HG02571 (cell line): ENCODE data around the gene ALKAL2.
"Not testable (repeated sequence)": the region's sequence is repeated elsewhere in the genome, so short reads cannot be mapped to it uniquely, and the experiment has no call there.

Experiments used
- ATAC-seq: cut with Tn5 transposase; IDR thresholded peaks from one replicate; pipeline ENCODE4 v1.9.1; 2021; ENCODE audit warnings: mild to moderate bottlenecking, moderate library complexity; ENCODE audit not compliant: unreplicated experiment

ALKAL2 gene, protein sequence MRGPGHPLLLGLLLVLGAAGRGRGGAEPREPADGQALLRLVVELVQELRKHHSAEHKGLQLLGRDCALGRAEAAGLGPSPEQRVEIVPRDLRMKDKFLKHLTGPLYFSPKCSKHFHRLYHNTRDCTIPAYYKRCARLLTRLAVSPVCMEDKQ

DNA sequence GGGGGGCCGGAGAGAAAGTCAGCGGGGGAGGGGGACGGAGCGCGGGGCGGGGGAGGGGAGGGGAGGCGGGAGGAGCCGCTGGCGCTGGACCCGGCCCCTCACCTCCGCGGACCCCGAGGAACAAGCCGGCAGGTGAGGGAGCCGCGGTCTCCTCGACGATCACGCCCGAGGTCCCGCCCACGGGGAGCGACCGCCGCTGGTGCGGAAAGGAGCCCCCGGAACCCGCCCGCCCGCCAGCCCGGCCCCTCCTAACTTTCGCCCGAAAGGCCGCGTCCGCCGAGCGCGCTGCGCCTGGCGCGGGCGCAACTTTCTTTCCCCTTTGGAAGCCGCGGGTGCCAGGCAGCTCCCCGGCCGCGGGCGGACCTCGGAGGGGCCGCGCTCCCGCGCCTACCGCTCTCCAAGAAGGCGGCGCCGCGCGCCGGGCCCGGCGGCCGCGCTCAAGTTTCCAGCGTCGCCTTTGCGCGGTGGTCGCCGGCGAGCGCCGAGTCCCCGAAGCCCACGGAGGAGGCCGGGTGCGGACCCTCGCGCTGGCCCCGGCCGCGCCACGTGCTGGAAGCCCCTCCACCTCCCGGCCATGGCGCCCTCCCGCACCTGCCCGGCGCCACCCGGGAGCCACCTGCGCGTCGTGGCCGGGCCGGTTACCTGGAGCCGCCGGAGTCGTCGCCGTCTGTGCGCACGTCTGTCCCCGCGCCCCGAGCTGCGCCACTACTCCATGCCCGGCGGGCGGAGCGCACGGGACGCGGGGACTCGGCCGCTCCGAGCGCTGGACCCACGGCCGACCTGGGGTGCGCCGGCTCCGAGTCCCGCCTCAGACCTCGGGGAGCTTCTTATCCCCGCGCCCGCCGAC lies at the start of gene ALKAL2:
TSS of gene ALKAL2 (minus strand) at position 181 of the 847 bp plus-strand sequence. CDS start 256 bp downstream, outside the sequence.
- ATAC-seq: no peak

DNA sequence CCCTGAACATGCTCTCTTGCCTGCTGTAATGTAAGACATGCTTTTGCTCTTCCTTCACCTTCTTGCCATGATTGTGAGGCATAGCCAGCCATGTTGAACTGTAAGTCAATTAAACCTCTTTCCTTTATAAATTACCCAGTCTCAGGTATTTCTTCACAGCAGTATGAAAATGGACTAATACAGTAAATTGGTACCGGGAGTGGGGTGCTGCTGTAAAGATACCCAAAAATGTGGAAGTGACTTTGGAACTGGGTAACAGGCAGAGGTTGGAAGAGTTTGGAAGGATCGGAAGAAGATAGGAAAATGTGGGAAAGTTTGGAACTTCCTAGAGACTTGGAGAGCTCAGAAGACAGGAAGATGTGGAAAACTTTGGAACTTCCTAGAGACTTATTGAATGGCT lies 49.1 kb upstream of the ALKAL2 start:
- not testable (repeated sequence) for ATAC-seq

DNA sequence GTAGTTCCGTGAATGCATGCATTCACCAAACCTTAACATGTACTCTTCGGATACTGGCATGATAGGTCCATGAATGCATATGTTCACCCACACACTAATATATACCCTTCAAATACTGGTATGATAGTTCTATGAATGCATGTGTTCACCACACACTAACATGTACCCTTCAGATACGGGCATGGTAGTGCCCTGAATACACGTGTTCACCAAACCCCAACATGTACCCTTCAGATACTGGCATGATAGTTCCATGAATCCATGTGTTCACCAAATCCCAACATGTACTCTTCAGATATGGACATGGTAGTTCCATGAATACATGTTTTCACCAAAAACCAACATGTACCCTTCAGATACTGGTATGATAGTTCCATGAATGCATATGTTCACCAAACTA lies 48.5 kb upstream of the ALKAL2 start:
- ATAC-seq: no peak

DNA sequence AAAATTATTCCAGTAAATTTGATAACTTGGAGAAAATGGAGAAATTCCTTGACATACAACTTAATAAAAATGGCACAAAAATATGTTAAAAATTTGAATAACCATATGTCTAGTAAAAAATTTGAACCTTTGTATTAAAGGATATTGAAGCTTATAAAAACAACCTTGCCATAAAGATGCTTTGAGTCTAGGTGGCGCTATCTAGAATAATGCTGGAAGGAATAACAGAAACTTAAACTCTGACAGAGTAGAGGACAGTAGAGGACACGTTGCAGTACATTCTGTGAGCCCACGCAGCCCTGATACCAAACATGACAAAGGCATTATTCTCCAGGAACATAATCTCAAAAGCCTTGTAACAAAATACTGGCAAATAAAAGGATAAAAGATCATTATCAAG lies 44.7 kb upstream of the ALKAL2 start:
- ATAC-seq: no peak

DNA sequence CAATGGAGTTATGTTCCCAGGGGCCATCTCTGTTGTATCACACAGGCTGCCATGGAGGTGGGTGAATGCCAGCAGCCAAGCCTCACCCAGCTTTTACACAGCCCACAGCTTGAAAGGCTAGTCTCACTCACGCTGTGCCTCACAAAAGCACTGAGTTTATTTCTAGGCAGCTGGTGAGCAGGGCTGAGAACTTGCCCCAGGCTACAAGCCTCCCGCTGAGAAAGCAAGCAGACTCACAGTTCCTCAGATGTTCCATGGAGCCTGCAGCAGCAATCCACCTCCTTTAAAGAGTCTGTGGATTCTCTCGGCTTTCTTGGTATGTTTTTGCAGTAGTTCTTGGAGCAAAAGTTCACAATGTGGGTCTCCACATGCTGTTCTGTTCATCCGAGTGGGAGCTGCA lies 40.9 kb upstream of the ALKAL2 start:
- no peak for ATAC-seq

DNA sequence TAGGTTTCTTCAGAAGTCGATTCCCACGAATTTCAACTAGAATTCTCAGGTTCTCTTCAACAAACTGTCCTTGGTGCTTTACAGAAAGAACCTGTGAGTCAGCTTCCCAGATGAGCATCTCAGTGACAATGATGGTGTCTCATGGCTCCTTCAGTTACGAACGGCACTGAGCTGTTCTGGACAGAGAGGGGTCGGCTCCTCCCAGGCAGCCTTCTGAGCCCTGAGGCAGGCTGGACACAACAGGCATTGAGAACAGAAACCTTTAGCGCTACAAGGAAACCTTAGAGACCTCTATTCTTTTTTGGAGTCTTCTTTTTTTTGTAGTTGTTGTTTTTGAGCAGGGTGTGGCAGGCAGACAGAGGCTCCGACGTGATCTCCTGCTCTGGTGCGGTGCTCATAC lies 35.1 kb upstream of the ALKAL2 start:
- ATAC-seq: no peak

DNA sequence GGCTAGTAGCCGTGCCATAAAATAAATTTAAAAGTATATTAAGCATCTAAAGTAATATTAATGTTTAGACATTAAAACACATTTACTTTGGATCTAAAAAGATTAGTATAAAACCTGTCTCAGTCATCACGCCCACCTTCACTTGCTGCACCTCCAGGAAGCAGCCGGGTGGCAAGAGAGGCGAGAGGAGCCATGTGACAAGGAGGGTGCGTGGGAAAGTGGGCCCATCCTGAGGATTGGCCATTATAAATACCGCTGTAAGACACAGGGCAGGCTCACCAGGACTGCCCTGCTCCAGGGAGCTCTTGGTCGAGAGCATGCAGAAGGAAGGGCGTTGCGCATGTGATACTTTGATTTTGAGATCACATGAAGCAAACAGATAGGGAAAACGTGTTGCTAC lies 34.4 kb upstream of the ALKAL2 start:
- ATAC-seq: no peak

DNA sequence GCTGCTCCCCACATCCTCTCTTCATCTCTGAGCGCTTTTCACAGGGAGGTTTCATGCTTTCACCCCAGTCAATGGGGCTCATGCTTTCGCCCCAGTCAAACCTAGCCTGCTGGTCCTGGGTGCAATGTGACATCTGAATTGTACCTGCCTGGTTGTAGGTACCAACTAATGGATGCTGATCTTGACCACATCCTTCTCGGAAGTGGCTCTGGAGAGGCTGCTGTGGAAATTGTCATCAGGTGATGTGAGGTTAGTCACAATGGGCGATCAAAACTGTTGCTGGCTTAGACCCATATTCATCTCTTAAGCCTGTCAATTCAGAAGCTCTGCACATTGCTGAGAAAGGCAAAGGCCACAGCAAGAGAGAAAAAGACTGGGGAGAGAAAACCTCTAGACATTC lies 32.7 kb upstream of the ALKAL2 start:
- no peak for ATAC-seq

DNA sequence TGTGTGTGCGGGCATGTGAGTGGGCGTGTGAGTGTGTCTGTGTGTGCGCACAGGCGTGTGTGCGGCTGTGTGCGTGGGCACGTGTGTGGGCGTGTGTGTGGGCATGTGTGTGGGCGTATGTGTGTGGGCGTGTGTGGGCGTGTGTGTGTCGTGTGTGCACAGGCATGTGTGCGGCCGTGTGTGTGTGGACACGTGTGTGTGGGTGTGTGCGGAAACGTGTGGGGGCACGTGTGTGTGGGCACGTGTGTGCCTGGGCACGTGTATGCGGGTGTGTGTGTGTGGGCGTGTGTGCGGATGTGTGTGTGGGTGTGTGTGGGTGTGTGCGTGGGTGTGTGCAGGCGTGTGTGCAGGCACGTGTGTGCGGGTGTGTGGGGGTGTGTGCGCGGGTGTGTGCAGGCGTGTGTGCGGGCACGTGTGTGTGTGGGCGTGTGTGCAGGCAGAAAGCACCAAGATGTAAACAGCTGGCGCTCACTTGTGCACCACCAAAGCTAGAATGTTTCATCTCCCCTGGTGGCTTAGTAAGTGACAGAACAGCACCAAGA lies 31.2 kb upstream of the ALKAL2 start:
- ATAC-seq: no peak

DNA sequence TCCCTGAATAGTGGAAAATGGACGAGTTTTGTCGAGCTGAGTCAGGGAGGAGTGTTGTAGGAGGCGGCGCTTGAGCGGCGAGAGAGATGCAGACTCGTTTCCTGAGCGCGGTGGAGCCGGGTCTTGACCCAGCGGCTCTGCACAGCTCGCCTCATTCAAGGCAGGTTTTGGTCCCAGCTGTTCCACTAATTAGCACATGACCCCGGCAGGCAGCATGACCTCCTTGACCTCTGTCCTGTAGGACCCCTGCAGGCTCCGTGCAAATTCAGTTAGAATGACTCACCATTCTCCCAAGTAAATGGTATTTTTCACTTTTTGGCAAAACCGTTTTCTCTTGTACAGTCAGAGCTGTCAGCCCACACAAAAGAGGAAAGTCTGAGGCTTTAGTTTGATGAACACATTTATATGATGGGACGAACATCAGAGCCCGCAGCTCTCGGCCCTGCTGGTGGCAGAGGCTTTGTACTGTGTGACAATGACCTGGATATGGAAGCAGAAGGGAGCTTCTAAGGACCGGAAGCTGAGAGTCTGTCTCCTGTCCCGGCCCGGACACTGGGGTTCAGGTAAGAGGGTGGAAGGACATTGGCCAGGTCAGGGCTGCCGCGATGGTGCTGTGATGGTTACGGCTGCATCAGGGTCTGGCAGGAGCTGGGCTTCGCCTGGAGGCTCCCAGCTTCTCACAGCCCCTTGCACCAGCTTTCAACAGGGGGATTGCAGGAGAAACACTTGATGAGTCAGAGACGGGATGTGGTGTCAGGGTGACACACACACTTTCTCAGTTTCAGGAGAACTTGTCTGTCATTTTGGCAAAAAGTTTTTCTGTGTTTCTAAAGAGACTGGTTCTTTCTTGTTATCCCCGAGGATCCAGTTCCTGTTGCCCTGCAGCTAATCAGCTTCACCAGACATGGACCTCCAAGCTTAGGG lies 29.9 kb upstream of the ALKAL2 start:
- no peak for ATAC-seq

DNA sequence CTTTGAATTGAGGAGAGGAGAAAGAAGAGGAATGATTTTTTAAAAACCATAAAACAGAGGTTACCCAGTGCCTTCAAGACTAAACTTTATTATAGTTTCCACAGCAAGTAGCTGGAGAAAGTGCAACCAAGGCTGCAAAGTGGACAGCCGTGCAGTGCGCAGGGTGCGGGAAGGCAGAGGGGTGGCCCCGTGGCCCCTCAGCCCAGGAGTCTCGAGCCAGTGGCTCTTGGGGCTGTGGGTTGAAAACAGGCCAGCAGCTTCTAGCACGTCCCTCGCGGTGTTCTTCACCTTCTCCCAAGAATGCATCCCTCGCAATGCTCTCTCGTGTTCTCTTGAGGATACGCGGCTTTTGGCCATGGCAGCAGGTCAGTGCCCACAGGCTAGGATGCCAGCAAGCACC lies 28.5 kb upstream of the ALKAL2 start:
- ATAC-seq: no peak

DNA sequence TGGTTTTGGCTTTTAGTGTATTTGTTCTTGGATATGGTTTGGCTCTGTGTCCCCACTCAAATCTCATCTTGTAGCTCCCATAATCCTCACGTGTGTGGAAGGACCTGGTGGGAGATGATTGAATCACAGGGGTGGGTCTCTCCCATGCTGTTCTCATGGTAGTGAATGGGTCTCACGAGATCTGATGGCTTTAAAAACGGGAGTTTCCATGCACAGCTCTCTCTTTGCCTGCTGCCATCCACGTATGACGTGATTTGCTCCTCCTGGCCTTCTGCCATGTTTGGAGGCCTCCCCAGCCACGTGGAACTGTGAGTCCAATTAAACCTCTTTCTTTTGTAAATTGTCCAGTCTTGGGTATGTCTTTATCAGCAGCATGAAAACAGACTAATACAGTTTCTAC lies 28.0 kb upstream of the ALKAL2 start:
- ATAC-seq: not testable (repeated sequence)

DNA sequence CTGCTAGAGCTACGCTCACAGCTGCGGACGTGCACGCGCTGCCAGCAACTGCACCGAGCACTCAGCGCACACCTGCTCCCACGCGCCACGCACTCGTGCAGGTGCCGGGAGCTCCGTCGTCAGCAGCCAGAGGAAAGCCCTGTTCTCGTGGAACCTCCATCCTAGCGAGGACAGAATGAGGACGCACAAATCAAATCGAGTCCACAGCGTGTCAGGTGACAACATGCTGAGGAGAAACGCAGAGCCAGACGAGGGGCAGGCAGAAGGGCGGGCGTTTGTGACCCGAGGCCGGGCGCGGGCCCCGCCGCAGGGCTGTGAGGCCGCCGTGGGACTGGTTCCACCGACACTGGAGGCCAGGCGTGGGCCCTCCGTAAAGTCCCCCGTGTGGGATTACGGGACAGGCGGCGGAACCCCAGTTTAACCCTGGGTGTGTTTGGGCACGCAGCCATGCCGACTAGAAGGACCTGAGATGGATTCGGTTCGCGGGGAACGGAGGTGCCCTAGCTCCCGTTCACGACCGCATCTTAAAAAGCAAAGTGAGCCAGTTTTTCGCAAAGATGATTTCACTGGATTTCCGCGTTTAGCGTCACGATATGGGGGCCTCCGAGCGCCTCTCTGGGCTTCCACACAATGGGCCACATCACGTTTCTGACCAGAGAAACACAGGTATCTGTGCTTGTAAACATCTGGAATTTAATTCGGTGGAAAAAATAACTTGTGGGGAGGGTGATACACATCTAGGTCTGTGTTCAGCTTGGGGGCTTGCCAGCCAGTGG lies 26.9 kb upstream of the ALKAL2 start:
- ATAC-seq: no peak

DNA sequence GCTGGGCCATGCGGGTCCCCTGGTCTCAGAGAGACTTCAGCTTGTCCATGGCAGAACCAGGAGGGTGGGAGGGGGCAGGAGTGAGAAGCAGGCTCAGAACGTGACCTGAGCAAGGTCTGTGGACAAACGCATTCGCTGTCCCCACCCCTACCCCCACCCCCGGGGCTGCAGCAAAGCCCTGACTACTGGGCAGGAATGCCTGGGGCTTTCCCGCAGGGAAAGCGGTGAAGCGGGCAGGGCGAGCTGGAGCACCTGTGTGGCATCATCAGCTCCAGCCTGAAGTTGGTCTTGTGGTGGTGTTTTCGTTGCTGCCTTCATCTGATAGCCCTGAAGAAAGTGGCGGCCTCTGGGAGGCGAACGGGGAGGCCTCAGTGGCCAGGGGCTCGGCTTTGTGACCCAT lies 26.1 kb upstream of the ALKAL2 start:
- no peak for ATAC-seq

DNA sequence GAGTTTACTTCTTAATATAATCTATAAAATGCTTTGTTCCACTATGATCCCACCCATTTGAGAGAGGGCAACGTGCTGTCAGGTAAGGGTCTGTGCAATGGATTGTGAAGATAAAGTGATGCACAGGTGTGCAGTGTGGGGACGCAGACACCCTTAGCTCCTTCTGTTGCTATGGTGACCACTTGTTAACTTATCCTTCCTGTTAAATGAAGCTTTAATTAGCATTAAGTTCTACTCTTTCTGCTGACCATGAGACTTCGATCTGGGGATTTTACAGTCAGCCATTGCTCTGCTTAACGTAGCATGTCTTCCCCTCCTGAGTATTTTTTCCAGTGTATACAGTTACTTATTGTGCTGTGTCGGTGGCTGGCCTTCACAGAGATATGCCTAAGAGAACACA lies 23.1 kb upstream of the ALKAL2 start:
- ATAC-seq: no peak

DNA sequence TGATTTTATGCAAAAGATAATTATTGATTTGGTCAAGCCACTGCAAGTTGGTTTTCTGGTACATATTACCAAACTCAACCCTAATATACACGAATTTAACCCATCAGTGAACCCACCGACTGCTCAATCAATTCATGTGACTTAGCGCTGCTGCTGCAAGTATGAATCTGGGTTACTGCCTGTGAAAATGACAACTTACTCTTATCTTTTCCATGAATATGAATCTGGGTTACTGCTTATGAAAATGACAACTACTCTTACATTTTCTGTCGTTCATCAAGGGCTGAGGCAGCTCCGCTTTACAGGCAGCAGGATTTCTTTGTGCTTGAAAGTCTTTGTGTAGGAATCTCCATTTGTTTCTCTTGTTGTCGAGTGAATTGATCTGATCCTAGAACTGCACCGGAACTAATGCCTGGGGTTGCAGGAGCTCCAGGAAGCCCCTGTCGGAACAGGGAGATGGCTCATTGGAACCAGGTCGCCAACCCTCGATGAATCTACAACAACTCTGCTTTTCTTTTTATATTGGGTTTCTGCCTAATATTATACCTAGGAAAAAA lies 22.1 kb upstream of the ALKAL2 start:
- ATAC-seq: no peak

DNA sequence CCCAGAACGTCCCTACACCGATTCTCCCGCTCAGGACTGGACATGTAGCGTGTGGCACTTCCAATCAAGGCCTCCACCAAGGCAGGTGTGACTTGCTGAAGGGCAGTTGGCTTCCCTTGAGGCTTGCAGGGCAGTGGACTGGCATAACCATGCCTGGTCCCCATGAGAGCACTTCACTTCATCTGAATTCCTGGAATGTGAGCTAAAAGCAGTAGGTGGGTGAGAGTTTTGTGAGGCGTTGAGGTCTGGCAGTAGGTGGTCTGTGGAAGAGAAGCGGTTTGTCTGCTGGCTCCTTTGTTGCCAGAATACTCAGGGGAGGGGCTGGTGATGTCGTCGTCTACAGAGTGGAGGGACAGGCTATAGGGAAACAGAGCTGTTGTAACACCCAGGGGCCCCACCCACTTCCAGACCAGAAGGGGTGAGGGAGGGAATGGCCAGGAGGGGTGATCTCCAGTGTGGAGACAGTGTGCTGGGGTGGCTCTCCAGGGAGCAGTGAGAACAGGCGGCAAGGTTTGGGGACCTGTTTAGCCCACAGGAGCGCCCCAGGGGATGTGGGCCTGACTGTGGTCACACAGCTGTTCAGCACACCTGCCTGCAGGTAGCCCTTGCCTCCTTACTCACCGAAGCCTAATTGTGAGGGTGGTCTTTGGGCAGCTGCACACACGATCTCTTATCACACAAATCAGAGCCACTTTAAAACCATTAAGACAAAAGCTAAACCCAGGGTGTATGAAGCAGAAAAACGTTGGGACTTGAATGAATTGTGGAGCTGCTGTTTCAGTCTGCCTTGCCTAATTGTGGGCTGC lies 21.5 kb upstream of the ALKAL2 start:
- no peak for ATAC-seq

DNA sequence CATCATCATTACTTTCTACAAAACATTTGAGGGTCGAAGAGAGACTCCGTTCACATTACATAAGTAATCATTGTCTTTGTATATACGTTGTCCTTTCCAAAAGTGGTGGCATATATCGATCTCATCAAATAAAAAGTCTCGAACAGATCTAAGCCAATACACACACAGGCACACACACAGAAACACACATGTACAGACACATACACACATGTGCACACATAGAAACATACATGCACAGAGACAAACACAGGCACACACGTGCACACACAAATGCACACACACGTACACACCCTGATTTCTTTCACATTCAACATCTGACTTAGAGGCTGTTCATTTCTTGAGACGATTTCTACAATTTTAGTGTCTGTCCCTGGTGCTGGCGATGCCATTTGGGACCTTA lies 17.5 kb upstream of the ALKAL2 start:
- no peak for ATAC-seq

DNA sequence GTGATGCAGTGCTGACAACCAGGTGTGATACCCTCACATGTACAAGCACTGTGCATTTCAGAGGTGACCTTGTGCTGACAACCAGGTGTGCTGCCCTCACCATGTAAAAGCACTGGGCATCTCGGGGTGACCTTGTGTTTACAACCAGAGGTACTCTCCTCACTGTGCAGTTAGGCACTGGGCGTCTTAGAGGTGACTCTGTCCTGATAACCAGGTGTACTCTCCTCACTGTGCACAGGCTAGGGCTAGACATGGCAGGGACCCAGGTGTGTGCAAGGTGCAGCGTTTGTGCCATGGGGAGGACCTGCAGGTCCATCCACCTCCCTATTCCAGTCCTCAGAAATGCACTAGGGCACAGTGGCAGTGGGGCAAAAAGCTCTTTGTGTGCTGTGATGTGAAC lies 8.5 kb upstream of the ALKAL2 start:
- ATAC-seq: no peak
